DND-41 (cell line): ENCODE measurements around the gene SLC16A3.
A peak's percentile ranks its signal among the peaks of the same experiment; 100 is the strongest.
"Not testable (repeated sequence)": the region's sequence is repeated elsewhere in the genome, so short reads cannot be mapped to it uniquely, and the experiment has no call there.

ENCODE experiments used
- ATAC-seq: fragments of 200-7000 bp; cut with Tn5 transposase; 3 replicates; pipeline ENCODE4 v1.9.1; 2021; ENCODE audit warnings: low read depth; ENCODE audit not compliant: insufficient read depth
- DNase-seq: peaks from one replicate; pipeline ENCODE4 v3.0.0-alpha.2; 2020
- H2AFZ ChIP-seq: 2 replicates; pipeline ENCODE4 v1.6.0; 2012; ENCODE audit warnings: low read depth, low read length
- H3K27ac ChIP-seq: 2 replicates; pipeline ENCODE4 v1.5.1; 2012; ENCODE audit warnings: low read length, inconsistent platforms
- H3K27me3 ChIP-seq: fragments of 200-600 bp; sonication (generic); 2 replicates; pipeline ENCODE4 v1.6.0; 2012; ENCODE audit warnings: low read length, mild to moderate bottlenecking, inconsistent platforms; ENCODE audit not compliant: insufficient read depth, poor library complexity
- H3K36me3 ChIP-seq: 2 replicates; pipeline ENCODE4 v1.5.1; 2012; ENCODE audit warnings: low read length, inconsistent platforms; ENCODE audit not compliant: insufficient read depth
- H3K4me1 ChIP-seq: 2 replicates; pipeline ENCODE4 v1.5.1; 2012; ENCODE audit warnings: mild to moderate bottlenecking, low read length; ENCODE audit not compliant: insufficient read depth
- H3K4me2 ChIP-seq: 2 replicates; pipeline ENCODE4 v1.6.0; 2012; ENCODE audit warnings: mild to moderate bottlenecking, moderate library complexity, low read length, inconsistent platforms; ENCODE audit not compliant: insufficient read depth
- H3K4me3 ChIP-seq, 2 experiments: fragments of 200-600 bp in 1 of 2; shearing (Covaris generic) in 1 of 2; 2 replicates each; pipeline ENCODE4 v1.5.1; 2012 to 2016; ENCODE audit warnings: inconsistent platforms in 2 of 2, low read length in 2 of 2, mild to moderate bottlenecking in 2 of 2, low read depth in 1 of 2, moderate library complexity in 1 of 2
- H3K79me2 ChIP-seq: 2 replicates; pipeline ENCODE4 v1.6.0; 2012; ENCODE audit warnings: low read length, inconsistent platforms; ENCODE audit not compliant: insufficient read depth
- H3K9ac ChIP-seq: 2 replicates; pipeline ENCODE4 v1.6.0; 2012; ENCODE audit warnings: low read depth, mild to moderate bottlenecking, inconsistent platforms, low read length, moderate library complexity
- H3K9me3 ChIP-seq: 2 replicates; pipeline ENCODE4 v1.5.1; 2012; ENCODE audit warnings: low read length, moderate library complexity, mild to moderate bottlenecking, inconsistent platforms; ENCODE audit not compliant: insufficient read depth, severe bottlenecking
- H4K20me1 ChIP-seq: 2 replicates; pipeline ENCODE4 v1.6.0; 2012; ENCODE audit warnings: low read length; ENCODE audit not compliant: insufficient read depth
- EZH2 ChIP-seq: IDR thresholded peaks from 3 replicates; pipeline ENCODE4 v1.6.1; 2012; ENCODE audit warnings: borderline replicate concordance, low read depth, mild to moderate bottlenecking, moderate library complexity, low read length, inconsistent platforms; ENCODE audit not compliant: severe bottlenecking
- TF ChIP-seq, protein P1 (sequence below): IDR thresholded peaks from 2 replicates; pipeline ENCODE4 v1.5.1; 2012; ENCODE audit warnings: borderline replicate concordance, low read length, moderate library complexity, mild to moderate bottlenecking; ENCODE audit not compliant: poor library complexity, severe bottlenecking; ENCODE audit errors: extremely low read depth

SLC16A3 gene

DNA sequence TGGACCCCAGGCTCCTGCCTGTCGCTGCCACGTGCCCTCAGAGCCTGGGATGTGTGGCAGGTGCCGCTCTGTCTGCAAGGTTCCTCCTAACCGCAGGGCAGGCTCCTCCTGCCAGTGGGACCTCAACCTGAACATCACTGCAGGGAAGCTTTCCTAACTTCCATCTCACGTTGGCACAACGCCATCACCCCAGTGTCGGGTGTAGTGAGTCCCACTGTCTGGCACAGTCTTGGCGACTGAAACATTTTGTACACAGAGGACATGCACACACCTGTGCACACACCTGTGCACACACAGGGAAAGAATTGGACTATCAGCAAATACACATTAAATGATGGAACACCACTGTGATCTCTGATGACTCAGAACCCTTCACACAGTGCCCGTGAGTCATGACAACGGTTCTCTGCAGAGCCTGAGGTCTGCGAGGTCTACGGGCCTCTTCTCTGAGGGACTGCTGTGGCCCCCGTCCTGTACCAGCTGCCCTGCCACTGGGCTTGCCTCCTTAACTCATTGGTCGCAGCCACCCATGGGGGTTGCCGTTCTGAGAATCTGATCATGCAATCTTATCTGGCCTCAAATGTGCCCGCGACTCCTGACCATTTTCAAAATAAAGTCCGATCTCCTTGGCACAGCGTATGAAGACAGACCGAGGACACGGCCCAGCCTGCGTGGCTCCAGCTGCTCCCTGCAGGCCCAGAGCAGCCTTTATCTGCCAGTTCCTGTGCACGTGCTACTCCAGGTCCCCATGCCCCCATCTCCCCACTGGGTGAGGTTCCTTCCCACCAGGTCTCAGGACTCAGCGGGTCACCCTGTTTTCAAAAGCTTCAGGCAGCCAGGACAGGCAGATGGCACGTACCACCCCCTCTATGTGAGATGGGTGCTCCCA, 23.8 kb upstream of the SLC16A3 start:
- H3K4me3 ChIP-seq: no peak overlapping the region
- H3K27ac ChIP-seq: no peak overlapping the region
- H3K9ac ChIP-seq: no peak overlapping the region
- TF ChIP-seq, protein P1, sequence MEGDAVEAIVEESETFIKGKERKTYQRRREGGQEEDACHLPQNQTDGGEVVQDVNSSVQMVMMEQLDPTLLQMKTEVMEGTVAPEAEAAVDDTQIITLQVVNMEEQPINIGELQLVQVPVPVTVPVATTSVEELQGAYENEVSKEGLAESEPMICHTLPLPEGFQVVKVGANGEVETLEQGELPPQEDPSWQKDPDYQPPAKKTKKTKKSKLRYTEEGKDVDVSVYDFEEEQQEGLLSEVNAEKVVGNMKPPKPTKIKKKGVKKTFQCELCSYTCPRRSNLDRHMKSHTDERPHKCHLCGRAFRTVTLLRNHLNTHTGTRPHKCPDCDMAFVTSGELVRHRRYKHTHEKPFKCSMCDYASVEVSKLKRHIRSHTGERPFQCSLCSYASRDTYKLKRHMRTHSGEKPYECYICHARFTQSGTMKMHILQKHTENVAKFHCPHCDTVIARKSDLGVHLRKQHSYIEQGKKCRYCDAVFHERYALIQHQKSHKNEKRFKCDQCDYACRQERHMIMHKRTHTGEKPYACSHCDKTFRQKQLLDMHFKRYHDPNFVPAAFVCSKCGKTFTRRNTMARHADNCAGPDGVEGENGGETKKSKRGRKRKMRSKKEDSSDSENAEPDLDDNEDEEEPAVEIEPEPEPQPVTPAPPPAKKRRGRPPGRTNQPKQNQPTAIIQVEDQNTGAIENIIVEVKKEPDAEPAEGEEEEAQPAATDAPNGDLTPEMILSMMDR: no peak
- no peak for TF ChIP-seq EZH2
- ATAC-seq (no peak), DNase-seq (no peak)
- peaks cover 24% of the 10 kb centered on the region for H4K20me1 ChIP-seq
- no peak overlapping the region for H3K4me2 ChIP-seq
- H3K79me2 ChIP-seq: peaks cover 14% of the 10 kb centered on the region
- no peak overlapping the region for H2AFZ ChIP-seq
- H3K4me1 ChIP-seq: peaks cover 24% of the 10 kb centered on the region
- peaks cover 21% of the 10 kb centered on the region for H3K36me3 ChIP-seq
- H3K27me3 ChIP-seq: no peaks in the 10 kb centered on the region
- no peaks in the 10 kb centered on the region for H3K9me3 ChIP-seq

DNA sequence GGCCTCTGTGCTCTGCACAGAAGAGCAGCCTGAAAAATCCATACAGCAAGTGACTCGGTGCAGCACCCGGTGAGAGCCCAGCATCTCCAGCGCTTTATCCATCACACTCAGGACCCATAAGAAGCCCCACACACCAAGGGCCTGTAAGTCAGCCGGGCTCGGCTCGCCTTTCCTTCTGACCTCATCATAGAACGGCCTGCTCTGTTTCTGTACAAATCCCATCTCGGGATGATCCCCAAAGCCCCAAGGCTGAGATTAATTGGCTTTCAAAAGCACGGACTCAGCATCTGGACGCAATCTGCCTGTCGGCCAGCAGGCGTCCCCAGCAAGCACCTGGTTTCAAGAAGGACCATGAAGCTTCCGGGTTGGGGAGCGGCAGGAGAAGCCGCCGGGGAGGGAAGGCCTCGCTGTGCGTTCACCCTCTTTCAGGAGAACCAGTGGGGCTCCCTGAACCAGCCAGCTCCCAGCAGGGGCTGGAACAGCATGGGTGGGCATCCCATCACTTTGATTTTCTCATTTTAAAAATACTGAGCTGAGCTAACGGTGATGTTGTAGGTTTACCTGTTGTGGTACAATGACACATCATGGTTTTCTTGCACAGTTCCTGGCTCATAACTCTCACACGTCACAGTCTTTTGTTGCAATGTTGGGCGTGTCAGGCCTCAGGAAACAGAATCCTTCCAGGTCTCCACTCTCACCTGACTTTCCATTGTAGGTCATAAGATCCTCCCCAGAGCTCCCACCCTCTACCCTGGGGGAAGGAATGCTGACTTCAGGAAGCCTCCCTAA, 22.9 kb upstream of the SLC16A3 start:
- H3K36me3 ChIP-seq: peaks cover 18% of the 10 kb centered on the region
- no peak for TF ChIP-seq EZH2
- TF ChIP-seq, protein P1: peak; percentile 78
- DNase-seq (peak; percentile 84), ATAC-seq (peak; percentile 71)
- peak overlapping the region; percentile 27; the same call in 1 of the 2 replicates for H3K4me2 ChIP-seq
- no peak overlapping the region for H3K4me3 ChIP-seq
- no peaks in the 10 kb centered on the region for H3K9me3 ChIP-seq
- peaks cover 14% of the 10 kb centered on the region for H3K79me2 ChIP-seq
- H3K27me3 ChIP-seq: no peaks in the 10 kb centered on the region
- H3K27ac ChIP-seq: peak overlapping the region; percentile 28; the same call in 1 of the 2 replicates
- no peak overlapping the region for H3K9ac ChIP-seq
- peaks cover 23% of the 10 kb centered on the region for H4K20me1 ChIP-seq
- peaks cover 16% of the 10 kb centered on the region for H3K4me1 ChIP-seq
- peak overlapping the region; percentile 45; the same call in 1 of the 2 replicates for H2AFZ ChIP-seq

DNA sequence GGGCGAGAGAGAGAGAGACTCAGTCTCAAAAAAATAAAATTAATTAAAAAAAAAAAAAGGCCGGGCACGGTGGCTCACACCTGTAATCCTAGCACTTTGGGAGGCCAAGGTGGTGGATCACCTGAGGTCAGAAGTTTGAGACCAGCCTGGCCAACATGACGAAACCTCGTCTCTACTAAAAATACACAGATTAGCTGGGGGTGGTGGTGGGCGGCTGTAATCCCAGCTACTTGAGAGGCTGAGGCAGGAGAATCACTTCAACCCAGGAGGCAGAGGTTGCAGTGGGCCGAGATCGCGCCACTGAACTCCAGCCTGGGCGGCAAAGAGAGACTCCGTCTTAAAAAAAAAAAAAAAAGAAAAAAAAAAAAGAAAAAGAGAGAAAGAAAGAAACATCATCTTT, 18.2 kb upstream of the SLC16A3 start:
- not testable (repeated sequence) for H3K4me3 ChIP-seq, H4K20me1 ChIP-seq, H3K9ac ChIP-seq, H3K27me3 ChIP-seq, ATAC-seq, H2AFZ ChIP-seq, DNase-seq, H3K9me3 ChIP-seq, H3K27ac ChIP-seq
- Histone ChIP-seq H3K36me3 (peaks cover 15% of the 10 kb centered on the region), H3K79me2 (peaks cover 17% of the 10 kb centered on the region), H3K4me1 (peaks cover 26% of the 10 kb centered on the region), H3K4me2 (peak overlapping the region; percentile 85; the same call in 1 of the 2 replicates)
